Activated gamma-delta T cell treated with Interleukin-2 at 50 U/mL for 16 hours (primary cell): ENCODE measurements around the gene BANF1.

Source experiments
- DNase-seq: peaks from one replicate; pipeline ENCODE4 v3.0.0-alpha.2; 2020

Gene BANF1

DNA sequence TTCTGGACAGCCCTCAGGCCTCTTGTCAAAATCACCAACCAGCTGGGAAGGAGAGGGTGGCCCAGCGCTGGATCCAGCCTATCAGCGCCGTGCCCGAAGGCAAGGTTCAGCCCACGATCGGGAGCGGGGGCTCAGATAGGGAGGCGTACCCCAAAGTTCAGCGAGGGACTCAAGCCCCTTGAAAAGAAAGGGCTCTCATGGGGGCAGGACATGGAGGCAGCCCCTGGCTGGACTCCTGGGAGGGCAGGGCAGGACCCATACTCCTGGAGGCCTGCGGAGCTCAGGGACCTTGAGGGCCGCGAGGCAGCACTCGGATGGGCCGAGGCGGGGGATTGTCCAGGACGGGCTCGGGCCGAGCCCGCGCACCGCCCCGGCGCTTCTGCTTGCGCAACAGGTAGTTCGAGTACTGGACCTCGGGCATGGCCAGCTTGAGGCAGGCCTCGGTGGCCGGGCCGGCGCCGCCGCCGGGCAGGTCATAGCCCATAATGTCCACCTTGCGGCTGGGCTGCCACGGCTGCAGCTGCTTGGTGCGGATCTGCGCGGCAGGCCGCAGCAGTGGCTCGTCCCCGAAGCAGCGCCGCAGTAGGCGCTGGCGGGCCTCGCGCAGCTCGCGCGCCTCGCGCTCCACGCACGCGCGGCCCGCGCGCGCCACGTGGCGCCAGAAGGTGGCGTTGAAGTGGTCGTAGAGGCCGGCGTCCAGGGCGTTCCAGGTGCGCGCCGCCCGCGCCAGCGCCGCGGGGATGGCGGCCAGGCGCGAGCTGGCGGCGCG, 40.1 kb downstream of the BANF1 start:
- no peak for DNase-seq

DNA sequence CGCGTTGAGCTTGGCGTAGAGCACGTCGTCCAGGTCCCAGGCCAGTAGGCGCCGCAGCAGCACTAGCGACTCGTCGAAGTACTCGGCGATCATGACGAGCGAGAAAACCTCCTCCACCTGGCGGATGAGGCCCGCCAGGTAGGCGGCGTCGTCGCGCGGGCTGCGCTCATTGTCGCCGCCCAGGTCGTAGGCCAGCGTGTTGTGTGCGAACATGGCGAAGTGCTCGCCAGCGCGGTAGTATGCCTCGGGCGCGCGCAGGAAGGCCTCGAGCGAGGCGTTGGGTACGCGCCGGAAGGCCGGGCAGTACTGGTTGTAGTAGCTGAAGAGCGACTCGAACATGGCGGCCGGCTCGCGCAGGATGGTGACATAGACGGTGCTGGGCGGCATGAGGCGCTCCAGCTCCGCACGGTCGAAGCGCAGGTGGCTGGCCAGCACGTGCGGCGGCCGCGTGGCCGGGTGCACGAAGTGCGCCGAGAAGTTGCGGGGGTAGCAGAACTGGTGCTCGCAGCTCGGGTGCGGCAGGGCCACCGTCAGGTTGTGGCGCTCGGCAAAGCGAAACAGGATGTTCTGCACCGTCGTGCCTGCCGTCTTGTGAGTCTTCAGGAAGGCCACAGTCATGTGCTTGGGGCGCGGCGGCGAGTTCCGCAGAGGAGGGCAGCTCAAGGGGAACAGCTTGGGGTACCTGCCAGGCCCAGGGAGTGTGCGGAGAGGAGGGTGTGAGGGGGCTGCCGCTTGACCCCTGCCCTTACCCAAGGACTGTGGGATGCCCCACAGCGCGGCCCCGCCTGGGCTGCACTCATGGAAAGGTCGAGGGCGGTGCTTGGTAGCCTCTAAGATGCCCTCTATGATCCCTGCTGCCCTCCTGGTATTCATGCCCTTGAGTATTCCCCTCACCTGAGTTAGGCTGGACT, 40.9 kb downstream of the BANF1 start:
- DNase-seq: no peak

DNA sequence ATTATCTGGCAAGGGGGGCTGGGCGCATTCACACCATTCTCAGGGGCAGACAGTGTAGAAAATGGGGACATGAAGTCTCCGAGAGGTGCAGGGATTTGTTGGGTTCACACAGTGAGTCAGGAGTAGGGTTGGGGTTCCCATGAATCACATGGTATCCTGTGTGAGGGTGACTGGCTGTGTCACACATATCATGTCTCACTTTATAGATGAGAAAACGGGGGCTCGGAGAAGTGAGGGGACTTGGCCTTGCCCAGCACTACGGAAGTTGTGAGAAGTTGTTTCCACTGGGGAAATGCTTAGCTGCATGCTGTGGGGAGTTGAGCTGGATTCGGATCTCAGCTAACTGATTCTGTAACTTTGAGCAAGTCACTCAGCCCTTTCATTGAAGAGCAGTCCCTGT, 42.5 kb downstream of the BANF1 start:
- DNase-seq: no peak

DNA sequence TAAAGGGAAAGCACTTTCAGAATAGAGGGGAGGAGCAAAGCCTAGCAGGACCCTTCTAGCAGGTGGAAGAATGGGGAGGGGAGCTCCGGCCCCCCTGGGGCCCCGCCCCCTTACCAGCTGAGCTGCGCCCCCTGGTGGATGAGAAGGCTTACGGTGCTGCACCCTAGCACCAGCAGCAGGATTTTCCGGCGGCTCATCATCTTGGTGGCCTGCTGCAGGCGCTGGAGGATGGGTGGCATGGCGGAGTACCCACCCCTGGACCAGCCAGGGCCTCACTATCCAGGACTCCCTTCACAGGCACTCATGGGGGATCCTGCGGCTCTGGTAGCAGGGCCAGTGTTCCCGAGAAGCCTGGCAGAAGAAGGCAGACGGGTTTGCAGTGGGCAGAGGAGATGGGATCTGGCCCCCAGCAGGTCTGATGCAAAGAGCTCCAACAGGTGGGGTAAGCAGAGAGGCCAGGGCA, 42.9 kb downstream of the BANF1 start:
- peak; percentile 86 for DNase-seq

DNA sequence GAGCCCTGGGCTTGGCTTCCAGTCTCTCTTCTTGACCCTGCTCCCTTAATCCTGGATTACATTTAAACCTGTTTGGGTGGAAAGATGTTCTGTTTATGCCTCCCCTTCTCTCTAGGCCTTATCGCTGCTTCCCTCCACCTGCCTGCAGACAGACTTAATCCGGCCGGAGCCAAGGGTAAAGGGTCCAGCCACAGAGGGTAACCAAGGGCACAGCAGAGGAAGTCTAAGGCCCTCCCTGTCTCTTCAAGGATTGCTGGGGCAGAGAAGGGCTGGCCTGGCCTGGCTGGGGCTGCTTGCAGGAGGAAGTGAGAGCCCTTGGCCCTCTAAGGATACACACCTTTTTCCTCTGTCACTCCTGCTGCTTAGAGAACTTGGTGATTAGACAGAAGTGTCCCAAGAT, 44.6 kb downstream of the BANF1 start:
- no peak for DNase-seq

DNA sequence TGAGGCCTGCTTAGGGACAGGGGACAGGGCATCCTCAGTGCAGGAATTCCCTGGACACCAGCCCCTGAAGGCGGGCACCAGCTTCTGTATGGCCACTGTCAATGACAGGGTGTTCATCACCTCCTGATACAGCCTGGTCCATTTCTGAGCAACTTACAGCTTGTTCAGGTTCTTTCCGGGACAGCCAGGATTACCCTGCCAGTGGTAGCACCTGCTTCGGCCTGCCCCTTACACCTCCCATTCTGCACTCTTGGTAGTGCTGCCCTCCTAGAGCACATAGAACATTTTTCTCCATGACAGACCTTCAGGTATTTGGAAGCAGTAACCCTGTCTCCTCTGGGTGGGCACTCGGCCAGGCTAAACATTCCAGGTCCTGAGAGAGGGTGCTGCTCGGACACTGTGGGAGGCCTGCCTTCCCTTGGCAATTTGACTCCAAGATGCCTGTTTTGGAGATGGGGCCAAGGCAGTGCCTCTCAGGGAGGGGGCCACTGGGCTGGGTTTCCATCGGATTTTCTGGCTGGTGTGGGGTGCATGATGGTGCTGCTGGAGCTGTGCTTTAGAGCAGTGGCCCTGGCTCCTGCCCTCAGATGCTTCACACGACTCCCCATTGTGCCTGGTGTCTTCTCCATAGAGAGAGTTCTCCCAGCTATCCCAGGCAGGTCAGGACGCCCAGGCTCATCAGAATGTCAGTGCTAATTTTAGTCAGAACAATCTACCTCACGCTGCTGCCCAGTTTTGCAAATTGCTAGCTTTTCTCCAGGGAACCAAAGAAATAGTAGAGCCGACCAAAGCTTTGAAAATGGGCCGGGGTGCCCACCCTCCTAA, 45.5 kb downstream of the BANF1 start:
- no peak for DNase-seq

DNA sequence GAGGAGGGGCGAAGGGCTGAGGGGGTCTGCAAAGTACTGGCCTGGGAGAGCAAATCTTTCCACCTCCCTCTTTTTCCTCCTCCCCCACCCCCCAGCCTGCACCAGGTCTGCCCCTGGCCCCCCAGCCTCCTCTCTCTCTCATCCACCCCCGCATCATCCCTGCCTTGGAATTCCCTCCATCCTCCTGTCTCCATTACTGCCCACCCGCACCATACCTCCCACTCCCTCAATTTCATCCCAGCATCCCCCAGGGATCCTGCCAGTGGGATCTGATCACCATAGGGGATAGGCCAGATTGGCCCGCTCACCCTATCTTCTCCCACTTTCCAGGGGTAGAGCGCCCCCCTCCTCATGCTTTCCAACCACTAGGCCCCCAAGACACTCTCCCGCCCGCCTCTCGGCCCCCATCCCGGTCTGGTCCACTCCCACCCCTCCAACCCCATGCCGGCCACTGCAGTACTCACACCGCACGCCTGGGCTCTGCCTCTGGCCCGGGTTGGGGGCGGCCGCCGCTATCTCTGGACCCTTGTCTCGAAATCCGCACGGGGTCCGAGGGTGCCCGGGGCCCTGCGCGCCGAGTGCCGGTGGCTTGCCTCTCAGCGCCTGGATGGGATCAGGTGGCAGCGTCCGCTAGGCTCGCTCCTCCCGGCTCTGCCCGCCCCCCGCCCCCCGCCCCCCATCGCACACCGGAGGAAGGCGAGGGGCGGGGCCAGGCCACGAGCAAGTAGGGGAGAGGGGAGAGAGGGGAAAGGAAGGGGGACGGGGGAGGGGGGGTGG, 46.4 kb downstream of the BANF1 start, which contains the start of gene GAL3ST3:
Gene GAL3ST3 (minus strand): TSS at position 615 of the 777 bp plus-strand sequence. CDS start 3,746 bp downstream, outside the sequence.
- DNase-seq: no peak

DNA sequence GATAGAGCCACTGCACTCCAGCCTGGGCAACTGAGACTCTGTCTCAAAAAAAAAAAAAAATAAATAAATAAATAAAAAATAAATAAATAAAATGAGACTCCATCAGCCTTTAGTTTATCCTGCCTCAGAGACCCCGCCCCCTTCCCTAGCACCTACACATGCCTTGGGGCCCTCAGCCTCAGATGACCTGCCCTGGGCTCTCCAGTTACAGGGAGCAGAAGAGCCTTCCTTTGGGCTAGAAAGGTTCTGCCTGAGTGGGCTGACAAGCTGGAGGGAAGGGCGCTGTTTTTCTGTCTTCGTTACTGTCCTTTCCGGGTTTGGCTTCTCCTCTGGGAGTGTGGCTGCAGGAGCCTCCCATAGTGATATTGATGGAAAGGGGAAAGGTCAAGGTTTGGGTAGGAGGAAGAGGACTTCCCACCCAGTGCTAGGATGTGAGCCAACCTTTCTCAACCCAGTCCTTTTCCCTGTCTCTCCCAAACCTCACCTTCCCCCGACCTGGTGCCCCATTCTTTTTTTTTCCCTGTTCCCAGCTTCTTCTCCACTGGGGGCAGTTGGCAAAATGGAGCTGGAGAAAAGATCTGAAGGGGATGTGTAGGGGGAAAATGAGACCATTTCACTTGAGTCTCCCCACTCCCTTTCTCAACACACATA, 48.4 kb downstream of the BANF1 start:
- no peak for DNase-seq

DNA sequence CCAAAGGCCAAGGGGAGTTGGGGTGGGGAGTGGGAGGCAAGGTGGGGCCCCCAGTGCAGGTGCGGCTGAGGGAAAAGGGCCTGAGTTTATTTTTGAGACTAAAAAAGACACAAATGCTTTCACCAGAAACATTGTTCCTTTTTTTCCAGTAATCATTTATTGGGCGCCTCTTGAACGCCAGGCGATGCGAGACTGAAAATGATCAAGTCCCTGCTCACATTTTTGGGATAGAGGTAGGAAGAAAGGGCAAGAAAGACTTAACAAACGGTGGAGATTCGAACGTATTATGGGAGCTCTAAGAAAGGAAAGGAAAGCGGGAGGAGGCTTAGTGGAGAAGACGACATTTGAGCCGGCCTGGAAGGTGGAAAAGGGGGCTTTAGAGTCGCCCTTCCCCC, 49.1 kb downstream of the BANF1 start:
- no peak for DNase-seq

DNA sequence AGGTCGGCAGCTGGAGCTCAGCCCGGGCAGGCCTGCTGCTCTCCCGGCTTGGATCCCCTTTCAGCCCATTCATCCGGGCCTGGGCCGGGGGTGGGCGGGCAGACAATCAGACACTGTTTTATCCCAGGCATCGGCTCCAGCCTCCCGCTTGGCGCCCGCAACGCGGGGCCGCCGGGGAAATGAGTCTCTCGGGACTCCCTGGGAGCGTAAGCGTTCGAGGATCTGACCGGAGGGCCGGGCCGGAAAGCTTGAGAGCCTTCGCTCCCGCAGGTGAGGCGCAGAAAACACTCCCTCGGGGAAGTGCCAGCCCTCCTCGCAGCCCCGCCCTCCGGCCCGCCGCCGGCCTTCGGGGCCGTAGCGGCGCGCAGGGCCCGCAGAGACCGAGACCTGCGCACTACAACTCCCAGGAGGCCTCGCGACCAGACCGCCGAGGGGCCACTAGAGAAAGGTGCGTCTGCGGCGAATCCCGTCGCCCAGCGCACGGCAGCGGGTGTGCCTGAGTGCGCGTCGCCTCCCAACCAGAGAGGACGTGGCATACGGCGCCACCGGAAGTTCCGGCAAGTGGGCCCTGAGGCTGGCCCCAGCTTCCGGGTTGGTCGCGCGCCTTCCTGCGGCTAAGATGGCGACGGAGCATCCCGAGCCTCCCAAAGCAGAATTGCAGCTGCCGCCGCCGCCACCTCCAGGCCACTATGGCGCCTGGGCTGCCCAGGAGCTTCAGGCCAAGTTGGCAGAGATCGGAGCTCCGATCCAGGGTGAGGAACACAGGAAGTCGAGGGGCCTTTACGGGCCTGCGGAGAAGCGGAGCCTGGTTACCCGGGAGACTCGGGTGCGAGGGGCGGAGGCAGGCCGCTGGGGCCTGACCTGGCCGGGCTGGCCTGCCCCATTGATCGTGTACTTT, 49.7 kb downstream of the BANF1 start, which contains the start of gene SF3B2:
Gene SF3B2 (plus strand): TSS at position 599 of the 898 bp plus-strand sequence. CDS start 21 bp downstream, at position 620.
- DNase-seq: peak; percentile 94

DNA sequence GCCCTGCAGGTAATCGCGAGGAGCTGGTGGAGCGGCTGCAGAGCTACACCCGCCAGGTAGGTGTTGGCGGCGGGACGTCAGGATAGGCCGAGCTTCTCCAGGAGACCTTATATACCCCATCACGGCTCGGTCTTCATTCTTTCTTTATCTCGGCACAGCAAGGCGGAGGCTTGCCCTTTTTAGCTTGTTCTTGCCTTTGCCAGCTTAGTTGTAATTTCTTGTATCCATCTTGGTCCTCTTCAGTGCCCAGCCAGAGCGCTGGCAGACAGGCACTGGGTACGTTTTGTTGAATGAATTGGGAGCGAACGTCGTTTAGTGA, 50.3 kb downstream of the BANF1 start:
- no peak for DNase-seq
